Spinal cord (tissue), 10 donors: ENCODE data around the gene NUDT9. TPM values are rescaled to one million over a fixed set of nuclear protein-coding genes. Genes with fewer than 3 reads are reported as not detected.
A peak's percentile ranks its signal among the peaks of the same experiment; 100 is the strongest.
"Not testable (repeated sequence)": the region's sequence is repeated elsewhere in the genome, so short reads cannot be mapped to it uniquely, and the experiment has no call there.

Experiments used
- DNase-seq, 6 donors: peaks; one replicate each; pipeline versions ENCODE4 v3.0.0 to v3.0.0-alpha.2; 2013 to 2015; ENCODE audit warnings: low spot score in 6 of 6, low read depth in 4 of 6
- H3K27ac ChIP-seq: one replicate; pipeline ENCODE4 v1.5.1; 2013; ENCODE audit warnings: low read depth, low read length, control low read depth
- H3K27me3 ChIP-seq: one replicate; pipeline ENCODE4 v1.6.1; 2013; ENCODE audit warnings: low read length; ENCODE audit not compliant: control insufficient read depth, insufficient read depth
- H3K36me3 ChIP-seq: one replicate; pipeline ENCODE4 v1.6.1; 2013; ENCODE audit warnings: low read length; ENCODE audit not compliant: control insufficient read depth, insufficient read depth
- H3K4me1 ChIP-seq: one replicate; pipeline ENCODE4 v1.6.1; 2013; ENCODE audit warnings: low read length; ENCODE audit not compliant: control insufficient read depth, insufficient read depth
- H3K4me3 ChIP-seq: one replicate; pipeline ENCODE4 v1.5.1; 2013; ENCODE audit warnings: low read depth, low read length, control low read depth
- H3K9me3 ChIP-seq: one replicate; pipeline ENCODE4 v1.6.1; 2013; ENCODE audit warnings: low read length; ENCODE audit not compliant: control insufficient read depth, insufficient read depth
- WGBS: methylation state at CpG from one replicate; pipeline ENCODE4 v1.1.5; 2013; ENCODE audit warnings: missing lambda C conversion rate; ENCODE audit not compliant: insufficient coverage; 5-methylcytosine and 5-hydroxymethylcytosine counted together
- polyA plus RNA-seq, 2 donors: library from polyadenylated mRNA; unstranded; fragments of 120-200 nt; gene quantifications; one replicate each; pipeline ENCODE4 v1.2.1, GENCODE V29; 2013; ENCODE audit not compliant: insufficient read length in 2 of 2
- total RNA-seq, 2 donors: library from RNA; depleted of rRNA in 1 of 2; stranded (reverse); fragments of 120-200 nt in 1 of 2; fragments of >200 nt in 1 of 2; gene quantifications; one replicate each; pipeline versions ENCODE4 v1.2.3 to v1.2.4, GENCODE V29; 2013 to 2014
- donor health status: healthy.

NUDT9 gene
- total and polyA plus RNA-seq, 4 donors = 21.3 to 44.8 (median 31.3) TPM

DNA sequence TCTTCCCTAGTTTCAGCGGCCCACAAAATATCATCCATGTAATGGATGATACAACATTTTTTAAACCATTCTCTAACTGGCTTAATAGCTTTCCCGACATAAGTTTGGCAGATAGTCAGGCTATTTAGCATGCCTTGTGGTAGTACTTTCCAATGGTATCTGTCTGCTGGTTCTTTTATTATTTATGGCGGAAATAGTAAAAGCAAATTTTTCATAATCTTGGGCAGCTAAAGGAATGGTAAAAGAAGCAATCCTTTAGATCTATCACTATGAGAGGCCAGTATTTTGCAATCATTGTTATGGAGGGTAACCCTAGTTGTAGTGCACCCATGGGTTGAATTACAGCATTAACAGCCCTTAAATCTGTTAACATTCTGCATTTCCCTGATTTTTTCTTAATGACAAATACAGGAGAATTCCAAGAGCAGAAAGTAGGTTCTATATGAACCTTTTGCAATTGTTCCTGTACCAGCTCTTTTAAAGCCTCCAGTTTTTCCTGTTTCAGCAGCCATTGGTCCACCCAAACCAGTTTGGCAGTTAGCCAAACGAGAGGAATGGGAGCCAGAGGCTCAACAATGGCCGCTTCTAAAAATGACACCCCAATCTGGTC is 17.1 kb upstream of the NUDT9 start:
- WGBS = 71% methylated on average over 2 of the region's 5 CpGs
- Histone ChIP-seq H3K27ac (no peak overlapping the region), H3K4me3 (no peak overlapping the region), H3K27me3 (no peaks in the 10 kb centered on the region), H3K9me3 (no peaks in the 10 kb centered on the region), H3K4me1 (no peaks in the 10 kb centered on the region), H3K36me3 (no peaks in the 10 kb centered on the region)
- no peak for DNase-seq

DNA sequence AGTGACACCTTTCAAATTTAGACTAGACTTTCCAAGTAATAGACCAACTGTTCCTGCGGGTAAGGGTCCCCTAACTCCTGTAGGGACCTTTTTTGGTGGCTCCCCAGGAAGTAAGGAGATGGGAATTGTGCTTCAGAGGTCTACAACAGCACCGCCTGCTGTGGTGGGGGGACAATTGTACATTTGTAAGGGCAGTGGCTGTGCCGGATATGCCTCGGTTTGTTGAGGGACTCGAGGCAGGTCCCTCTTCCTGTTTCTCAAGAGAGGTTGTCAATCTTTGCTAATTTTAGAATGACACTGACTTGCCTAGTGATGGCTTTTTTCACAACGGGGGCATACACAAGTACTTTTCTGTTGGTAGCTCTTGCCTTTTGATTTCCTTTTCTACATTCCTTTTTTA is 15.9 kb upstream of the NUDT9 start:
- no peak for DNase-seq
- no peaks in the 10 kb centered on the region for H3K4me1 ChIP-seq

DNA sequence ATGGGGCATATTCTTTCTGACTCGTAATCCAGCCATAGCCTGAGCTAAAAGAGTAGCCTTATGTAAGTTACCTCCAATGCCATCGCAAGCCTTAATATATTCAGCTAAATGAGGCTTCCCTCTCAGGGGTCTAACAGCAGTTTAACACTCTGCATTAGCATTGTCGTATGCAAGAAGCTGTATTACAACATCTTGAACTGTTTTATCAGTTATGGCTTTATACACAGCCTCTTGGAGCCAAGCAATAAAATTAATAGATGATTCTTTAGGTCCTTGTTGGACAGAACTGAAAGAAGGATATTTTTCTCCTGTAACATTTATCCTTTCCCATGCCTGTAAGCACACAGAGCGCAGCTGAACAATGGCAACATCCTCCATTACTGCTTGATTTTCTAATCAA is 15.5 kb upstream of the NUDT9 start:
- 57% methylated on average over 3 of the region's 4 CpGs for whole genome bisulfite sequencing
- H3K9me3 ChIP-seq, H3K4me1 ChIP-seq, H3K36me3 ChIP-seq, H3K27me3 ChIP-seq, H3K27ac ChIP-seq, H3K4me3 ChIP-seq: not testable (repeated sequence)
- DNase-seq = peak in 1 of 6 donors; percentile 47

More for the DNA sequence above, 15.9 kb upstream of the NUDT9 start:
- Histone ChIP-seq H3K4me3 (no peak overlapping the region), H3K27ac (no peak overlapping the region), H3K36me3 (no peaks in the 10 kb centered on the region), H3K27me3 (no peaks in the 10 kb centered on the region), H3K9me3 (no peaks in the 10 kb centered on the region)
- 88% methylated on average over 5 of the region's 6 CpGs for WGBS

DNA sequence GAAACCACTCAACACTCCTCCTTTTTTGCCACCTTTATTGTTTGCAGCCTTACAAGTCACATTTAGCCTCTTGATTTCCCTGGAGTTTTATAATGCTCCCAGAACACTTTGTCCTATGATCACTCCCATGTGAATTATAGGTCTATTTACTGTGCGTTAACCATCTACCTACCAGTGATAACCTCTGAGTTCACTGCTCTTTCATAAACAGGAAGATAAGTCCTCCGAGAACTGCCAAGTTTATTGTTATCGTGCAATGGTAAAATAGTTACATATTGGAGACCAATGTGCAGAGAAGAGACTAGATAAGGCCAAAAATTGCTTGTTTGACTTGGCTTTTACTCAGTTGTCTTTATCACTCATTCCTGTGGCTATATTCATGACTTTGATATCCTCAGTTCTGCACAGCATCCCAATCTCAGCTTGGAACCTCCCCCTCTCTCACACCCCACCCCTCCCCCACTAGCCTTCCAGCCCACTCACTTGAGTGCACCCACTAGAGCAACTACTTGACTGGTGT is 12.9 kb upstream of the NUDT9 start:
- no peaks in the 10 kb centered on the region for H3K36me3 ChIP-seq
- 83% methylated on average over 1 of the region's 3 CpGs for WGBS
- H3K27me3 ChIP-seq = no peaks in the 10 kb centered on the region
- H3K9me3 ChIP-seq = no peaks in the 10 kb centered on the region
- H3K4me3 ChIP-seq = no peak overlapping the region
- no peaks in the 10 kb centered on the region for H3K4me1 ChIP-seq
- no peak for DNase-seq
- H3K27ac ChIP-seq = no peak overlapping the region

DNA sequence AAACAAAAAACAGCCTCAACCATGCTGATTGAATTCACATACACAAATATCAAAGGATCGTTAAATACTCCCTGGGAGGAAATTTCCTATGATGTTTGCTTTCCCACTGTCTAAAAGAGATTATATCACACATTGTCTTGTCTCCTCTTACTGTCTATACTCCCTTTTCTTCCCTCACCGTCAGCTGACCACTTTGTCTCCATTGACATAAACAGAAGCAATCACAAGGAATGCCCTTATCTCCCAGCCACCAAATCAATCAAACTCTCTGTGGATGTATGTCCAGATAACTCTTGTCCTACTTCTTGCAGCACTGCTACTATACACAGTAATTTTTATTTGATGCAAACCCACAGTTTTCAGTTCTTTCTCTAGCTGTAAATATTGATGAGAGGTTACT is 12.2 kb upstream of the NUDT9 start:
- H3K36me3 ChIP-seq = no peaks in the 10 kb centered on the region
- no peak overlapping the region for H3K27ac ChIP-seq
- no peaks in the 10 kb centered on the region for H3K4me1 ChIP-seq
- DNase-seq = no peak
- no peaks in the 10 kb centered on the region for H3K9me3 ChIP-seq
- H3K27me3 ChIP-seq = no peaks in the 10 kb centered on the region
- no peak overlapping the region for H3K4me3 ChIP-seq
- 56% methylated on average over 2 of the region's 2 CpGs for WGBS

DNA sequence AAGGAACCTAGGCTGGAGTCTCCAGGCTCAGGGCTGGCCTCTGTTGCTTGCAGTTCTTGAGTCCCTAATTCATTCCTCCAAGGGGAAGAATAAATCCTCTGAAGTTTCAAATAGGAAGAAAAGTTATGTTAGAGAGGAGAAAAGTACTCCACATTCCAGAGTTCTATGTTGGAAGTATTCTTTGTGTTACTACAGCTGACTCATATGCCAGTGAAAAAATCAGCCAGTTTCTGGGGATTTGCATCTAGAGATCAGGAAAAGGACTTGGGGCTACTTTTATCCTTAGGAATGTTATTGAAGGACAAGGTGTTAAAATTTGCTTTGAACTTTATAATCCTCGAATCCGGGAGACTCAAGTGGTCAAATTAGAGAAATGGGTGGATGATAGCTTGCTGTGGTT is 11.7 kb upstream of the NUDT9 start:
- DNase-seq = no peak
- Histone ChIP-seq H3K27me3 (no peaks in the 10 kb centered on the region), H3K4me1 (no peaks in the 10 kb centered on the region), H3K9me3 (no peaks in the 10 kb centered on the region), H3K4me3 (no peak overlapping the region), H3K27ac (no peak overlapping the region), H3K36me3 (no peaks in the 10 kb centered on the region)
- WGBS = 100% methylated on average over 2 of the region's 2 CpGs

DNA sequence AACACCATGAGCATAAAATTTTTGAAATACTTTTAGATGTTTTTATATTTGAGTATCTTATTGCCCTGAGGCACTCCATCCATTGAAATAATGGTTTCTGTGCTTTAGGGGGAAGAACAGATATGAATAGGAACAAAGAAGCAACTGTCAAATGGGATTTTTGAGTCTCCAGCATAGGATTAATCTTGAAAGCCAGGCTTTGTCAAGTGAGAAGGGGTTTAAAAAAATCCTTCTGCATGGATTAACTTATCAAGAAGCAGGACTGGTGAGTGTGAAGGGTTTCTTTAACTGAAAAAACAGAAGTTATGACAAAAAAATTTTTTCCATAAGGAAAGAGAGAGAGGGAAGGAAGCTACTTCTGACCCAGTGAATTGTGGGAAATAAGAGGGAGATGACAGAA is 7.6 kb upstream of the NUDT9 start:
- no peaks in the 10 kb centered on the region for H3K27me3 ChIP-seq

DNA sequence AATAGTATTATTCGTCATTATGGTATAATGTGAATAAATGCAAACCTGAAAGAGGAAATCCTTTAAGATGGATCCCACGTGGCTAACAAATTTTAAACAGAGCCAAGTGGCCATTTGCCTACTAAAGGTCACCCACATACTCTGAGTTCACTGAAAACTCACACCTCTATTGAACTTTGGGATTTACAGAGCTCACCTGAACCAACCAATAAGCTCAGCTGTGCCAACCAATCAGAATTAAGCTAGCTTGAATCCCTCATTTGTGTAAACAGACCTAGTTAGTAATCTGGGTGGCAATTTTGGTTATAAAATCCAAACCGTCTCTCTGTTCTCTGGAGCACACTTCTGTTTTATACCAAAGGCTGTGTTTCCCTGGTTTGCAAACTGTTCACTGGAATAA is 5.4 kb upstream of the NUDT9 start:
- WGBS = 38% methylated on average over 1 of the region's 3 CpGs
- Histone ChIP-seq H3K36me3 (no peaks in the 10 kb centered on the region), H3K4me1 (peaks cover 6% of the 10 kb centered on the region), H3K4me3 (no peak overlapping the region), H3K27ac (no peak overlapping the region), H3K27me3 (no peaks in the 10 kb centered on the region), H3K9me3 (no peaks in the 10 kb centered on the region)
- DNase-seq = no peak

More for the DNA sequence above, 7.6 kb upstream of the NUDT9 start:
- H3K4me3 ChIP-seq = no peak overlapping the region
- no peak overlapping the region for H3K27ac ChIP-seq
- no peaks in the 10 kb centered on the region for H3K4me1 ChIP-seq
- no peaks in the 10 kb centered on the region for H3K36me3 ChIP-seq
- peak in 1 of 6 donors; percentile 9 for DNase-seq
- no peaks in the 10 kb centered on the region for H3K9me3 ChIP-seq

DNA sequence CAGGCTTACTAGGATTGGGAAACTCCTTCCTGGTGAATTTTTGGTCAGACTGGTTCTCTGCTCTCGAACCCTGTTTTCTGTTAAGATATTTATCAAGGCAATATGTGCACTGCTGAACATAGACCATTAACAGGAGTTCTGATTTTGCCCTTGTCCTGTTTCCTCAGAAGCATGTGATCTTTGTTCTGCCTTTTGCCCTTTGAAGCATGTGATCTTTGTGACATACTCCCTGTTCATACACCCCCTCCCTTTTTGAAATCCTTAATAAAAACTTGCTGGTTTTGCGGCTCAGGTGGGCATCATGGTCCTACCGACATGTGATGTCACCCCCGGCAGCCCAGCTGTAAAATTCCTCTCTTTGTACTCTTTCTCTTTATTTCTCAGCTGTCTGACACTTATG is 4.0 kb upstream of the NUDT9 start:
- H3K4me3 ChIP-seq, H3K27me3 ChIP-seq, H3K36me3 ChIP-seq, DNase-seq, H3K9me3 ChIP-seq, H3K4me1 ChIP-seq, H3K27ac ChIP-seq: not testable (repeated sequence)
- WGBS = 100% methylated on average over 2 of the region's 4 CpGs

DNA sequence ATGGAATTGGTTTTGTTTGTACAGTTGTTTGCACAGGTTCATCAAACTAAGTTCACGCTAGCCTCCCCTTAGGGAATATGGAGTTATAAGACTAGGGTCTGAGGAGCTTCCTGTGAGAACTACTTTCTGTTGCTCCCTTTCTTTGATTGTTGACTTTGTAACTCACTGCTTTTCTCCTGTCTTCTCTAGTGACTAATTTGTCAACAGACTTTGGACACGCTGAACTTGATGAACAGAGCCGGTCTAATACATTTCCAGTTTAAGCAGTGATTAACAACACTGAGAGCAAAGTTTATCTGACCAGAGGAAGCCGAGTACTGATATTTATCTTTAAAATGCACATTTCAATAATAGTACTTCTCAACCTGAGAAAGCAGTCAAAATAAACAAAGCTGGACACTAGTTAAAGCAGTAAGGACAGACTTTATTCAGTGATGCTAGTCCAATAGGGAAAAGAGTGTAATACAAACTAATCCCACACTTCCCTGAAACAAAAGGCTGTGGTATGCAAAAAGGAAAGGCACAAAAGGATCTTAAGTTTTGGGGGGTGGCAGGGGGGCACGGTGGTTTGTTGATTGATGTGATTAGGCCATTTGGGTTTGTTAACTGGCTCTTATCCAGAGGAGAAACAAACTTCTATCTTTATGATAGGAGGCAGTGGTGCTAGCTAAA is 2.7 kb upstream of the NUDT9 start:
- Histone ChIP-seq H3K36me3 (no peaks in the 10 kb centered on the region), H3K4me3 (no peak overlapping the region), H3K4me1 (peaks cover 14% of the 10 kb centered on the region), H3K27ac (no peak overlapping the region), H3K9me3 (no peaks in the 10 kb centered on the region), H3K27me3 (no peaks in the 10 kb centered on the region)
- no peak for DNase-seq
- WGBS = 43% methylated on average over 3 of the region's 5 CpGs
